ENCODE data around the gene AHNAK. TPM values are rescaled to one million over a fixed set of nuclear protein-coding genes. Genes with fewer than 3 reads are reported as not detected.
A peak's percentile ranks its signal among the peaks of the same experiment; 100 is the strongest.

The AHNAK gene
- total RNA-seq, result 1,000 to 10,000 TPM; 1,348 to 2,181 (median 1,745) TPM

GRCh38 chr11:62546244-62546928 lies at the start of gene AHNAK:
Gene AHNAK, minus strand, starts transcription at chr11:62546806. Its CDS starts 10,708 bp downstream, at chr11:62536098.
- no peaks in the 10 kb centered on the region for H3K27me3 ChIP-seq
- TF ChIP-seq POLR2AphosphoS5 (IDR thresholded peaks at IDR 0.05) (peak; percentile 96), CTCF (IDR thresholded peaks at IDR 0.05) (no peak), EP300 (IDR thresholded peaks at IDR 0.05) (no peak), POLR2A (IDR thresholded peaks at IDR 0.05) (peak; percentile 98)
- peak; percentile 69 for ATAC-seq
- H3K27ac ChIP-seq, result peak within 1 kb of the TSS; percentile 94 to 100 (median 96)
- 0% methylated on average over 4 of the region's 69 CpGs; no CpG with 5 or more reads in 1 of the 2 donors for WGBS, 2 donors (ENCODE audit: low coverage in 1 of 2)
- H3K4me1 ChIP-seq, result peaks cover 0 to 73% (median 33%) of the 10 kb centered on the region in 3 donors
- peak within 1 kb of the TSS; percentile 81 to 85 for H3K4me3 ChIP-seq
- H3K9me3 ChIP-seq, result no peaks in the 10 kb centered on the region
- no peaks in the 10 kb centered on the region for H3K36me3 ChIP-seq

DNA sequence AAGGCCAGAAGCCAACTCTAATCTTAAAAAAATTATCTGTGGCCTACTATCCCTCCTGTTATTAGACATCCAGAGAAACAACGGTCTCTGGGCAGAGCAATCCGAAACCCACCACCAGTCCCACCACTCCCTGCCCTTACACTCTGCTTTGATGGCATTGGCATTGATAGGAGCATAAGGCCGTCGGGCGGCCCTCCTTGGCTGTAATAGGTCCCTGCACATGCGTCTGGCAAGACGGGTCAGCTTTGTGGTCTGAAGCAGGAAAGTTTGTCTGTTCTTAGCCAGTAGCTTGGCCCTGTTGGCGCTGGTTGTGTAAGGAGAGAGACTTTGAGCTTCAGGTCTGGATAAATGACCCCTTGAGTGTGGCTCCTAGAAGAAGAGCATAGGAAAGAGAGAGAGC lies 48.5 kb upstream of the AHNAK start:
- H3K9me3 ChIP-seq, result no peaks in the 10 kb centered on the region
- H3K36me3 ChIP-seq, result peaks cover 0 to 54% of the 10 kb centered on the region in 2 donors
- no peak overlapping the region for H3K4me3 ChIP-seq
- no peaks in the 10 kb centered on the region for H3K27me3 ChIP-seq
- no peak for TF ChIP-seq CTCF (IDR thresholded peaks at IDR 0.05)
- no peak for TF ChIP-seq POLR2A (IDR thresholded peaks at IDR 0.05)
- no peak for TF ChIP-seq EP300 (IDR thresholded peaks at IDR 0.05)
- TF ChIP-seq POLR2AphosphoS5 (IDR thresholded peaks at IDR 0.05), result no peak
- 64 to 80% methylated on average over 6 to 7 of the region's 8 CpGs for WGBS, 2 donors (ENCODE audit: low coverage in 1 of 2)
- no peak for ATAC-seq
- H3K27ac ChIP-seq, result peak overlapping the region in 1 of 4 donors; percentile 12
- peaks cover 3 to 62% (median 33%) of the 10 kb centered on the region in 3 donors for H3K4me1 ChIP-seq

DNA sequence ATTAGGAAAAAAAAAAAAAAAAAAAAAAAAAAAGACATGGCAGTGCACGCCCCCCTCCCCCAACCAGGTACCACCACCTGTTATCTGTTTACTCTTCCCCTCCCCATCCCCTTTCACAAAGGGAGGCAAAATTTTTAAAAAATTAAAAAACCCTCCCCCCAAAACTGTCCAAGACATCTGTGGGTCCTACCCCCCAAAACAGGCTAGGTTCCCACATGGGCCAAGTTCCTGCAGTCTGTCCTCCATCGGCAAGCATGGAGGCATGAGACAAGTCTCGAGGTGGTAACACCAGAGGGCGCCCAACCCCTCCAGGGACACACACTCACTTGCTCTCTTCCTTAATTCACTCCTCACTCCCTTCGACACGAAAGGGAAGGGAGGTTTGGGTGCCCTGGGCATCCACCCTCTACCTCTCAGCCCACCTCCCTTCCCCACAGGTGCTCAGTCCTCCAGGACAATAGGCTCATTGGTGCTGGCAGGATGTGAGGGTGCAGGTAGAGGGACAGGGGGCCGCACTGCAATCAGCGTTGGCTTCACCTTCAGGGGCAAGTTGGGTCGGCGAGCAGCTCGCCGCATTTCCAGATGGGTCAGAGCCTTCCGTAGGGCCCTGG lies 46.9 kb upstream of the AHNAK start:
- 44% methylated on average over 3 to 10 of the region's 13 CpGs for WGBS, 2 donors (ENCODE audit: low coverage in 1 of 2)
- ATAC-seq, result no peak
- peak; percentile 28 for TF ChIP-seq POLR2AphosphoS5 (IDR thresholded peaks at IDR 0.05)
- no peak for TF ChIP-seq POLR2A (IDR thresholded peaks at IDR 0.05)
- TF ChIP-seq CTCF (IDR thresholded peaks at IDR 0.05), result peak in 3 of 4 experiments; percentile 50 to 67 (median 56)
- no peak for TF ChIP-seq EP300 (IDR thresholded peaks at IDR 0.05)
- Histone ChIP-seq H3K4me3 (no peak overlapping the region), H3K4me1 (peaks cover 0 to 62% (median 23%) of the 10 kb centered on the region in 3 donors), H3K9me3 (no peaks in the 10 kb centered on the region), H3K36me3 (peaks cover 0 to 59% of the 10 kb centered on the region in 2 donors), H3K27me3 (no peaks in the 10 kb centered on the region), H3K27ac (peak overlapping the region in 3 of 4 donors; percentile 58 to 92 (median 91))

GRCh38 chr11:62592989-62593421 lies 46.4 kb upstream of the AHNAK start:
- no peak for TF ChIP-seq CTCF (IDR thresholded peaks at IDR 0.05)
- TF ChIP-seq POLR2A (IDR thresholded peaks at IDR 0.05), result no peak
- no peak for TF ChIP-seq POLR2AphosphoS5 (IDR thresholded peaks at IDR 0.05)
- TF ChIP-seq EP300 (IDR thresholded peaks at IDR 0.05), result no peak
- Histone ChIP-seq H3K9me3 (no peaks in the 10 kb centered on the region), H3K4me3 (no peak overlapping the region), H3K36me3 (peaks cover 0 to 59% of the 10 kb centered on the region in 2 donors), H3K27ac (peak overlapping the region; percentile 82 to 97 (median 92)), H3K27me3 (no peaks in the 10 kb centered on the region), H3K4me1 (peaks cover 0 to 57% (median 22%) of the 10 kb centered on the region in 3 donors)
- no peak for ATAC-seq
- WGBS, 2 donors (ENCODE audit: low coverage in 1 of 2), result 60 to 72% methylated on average over 5 to 8 of the region's 8 CpGs

Data from gastroesophageal sphincter (tissue), 4 donors.